Activated gamma-delta T cell treated with Interleukin-2 at 50 U/mL for 16 hours (primary cell): ENCODE results near the gene AP5B1.
"Not testable (repeated sequence)": the region's sequence is repeated elsewhere in the genome, so short reads cannot be mapped to it uniquely, and the experiment has no call there.

Experiments used
- DNase-seq: peaks from one replicate; pipeline ENCODE4 v3.0.0-alpha.2; 2020

The AP5B1 gene

DNA sequence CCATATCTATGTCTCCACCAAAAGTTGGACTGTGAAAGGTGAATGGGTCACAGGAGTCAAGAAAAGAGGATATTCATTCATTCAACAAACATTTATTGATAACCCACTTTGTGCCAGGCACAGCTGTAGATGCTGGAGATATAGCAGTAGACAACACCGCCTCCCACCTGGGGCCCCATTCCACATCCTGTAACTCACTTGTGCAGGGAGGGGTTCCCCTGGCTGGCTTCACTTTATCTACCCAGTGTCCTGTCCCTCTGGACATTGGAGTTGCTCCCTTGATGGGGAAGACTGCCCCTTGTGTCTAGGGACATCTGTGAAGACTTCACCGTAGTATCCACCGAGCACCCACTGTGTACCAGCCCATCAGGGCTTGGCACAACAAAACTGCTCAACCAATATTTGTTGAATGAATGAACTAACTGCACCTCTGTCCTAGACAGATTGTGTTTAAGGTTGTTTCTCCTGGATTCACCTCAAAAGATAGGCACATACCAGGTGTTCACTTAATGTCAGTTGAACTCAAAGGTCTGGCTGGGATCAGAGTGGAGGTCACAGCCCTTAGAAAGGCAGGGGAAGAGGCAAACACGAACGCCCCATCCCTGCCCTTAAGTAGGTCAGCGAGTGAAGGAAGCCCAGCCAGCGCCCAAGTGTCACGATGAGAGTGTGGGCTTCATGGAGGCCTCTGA lies 4.7 kb upstream of the AP5B1 start:
- no peak for DNase-seq

DNA sequence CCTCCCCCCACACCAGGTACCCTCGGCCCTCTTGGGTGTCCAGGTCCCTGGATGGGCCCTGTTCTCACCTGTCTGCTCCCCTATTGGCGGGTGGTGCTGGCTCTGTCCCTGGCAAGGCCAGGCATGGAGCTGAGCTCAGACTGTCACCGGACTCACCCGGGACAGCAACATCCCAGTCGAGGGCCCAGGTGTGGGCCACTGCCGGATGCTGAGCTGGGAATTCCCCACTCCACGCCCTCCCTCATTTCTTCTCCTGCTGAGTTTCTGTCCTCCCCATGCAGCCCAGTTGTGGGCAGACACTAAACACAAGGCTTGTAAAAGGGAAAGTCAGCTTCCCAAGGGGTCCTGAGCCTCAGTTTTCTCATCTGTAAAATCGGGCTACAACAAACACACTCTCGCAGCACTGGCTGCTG lies 2.0 kb upstream of the AP5B1 start:
- no peak for DNase-seq

DNA sequence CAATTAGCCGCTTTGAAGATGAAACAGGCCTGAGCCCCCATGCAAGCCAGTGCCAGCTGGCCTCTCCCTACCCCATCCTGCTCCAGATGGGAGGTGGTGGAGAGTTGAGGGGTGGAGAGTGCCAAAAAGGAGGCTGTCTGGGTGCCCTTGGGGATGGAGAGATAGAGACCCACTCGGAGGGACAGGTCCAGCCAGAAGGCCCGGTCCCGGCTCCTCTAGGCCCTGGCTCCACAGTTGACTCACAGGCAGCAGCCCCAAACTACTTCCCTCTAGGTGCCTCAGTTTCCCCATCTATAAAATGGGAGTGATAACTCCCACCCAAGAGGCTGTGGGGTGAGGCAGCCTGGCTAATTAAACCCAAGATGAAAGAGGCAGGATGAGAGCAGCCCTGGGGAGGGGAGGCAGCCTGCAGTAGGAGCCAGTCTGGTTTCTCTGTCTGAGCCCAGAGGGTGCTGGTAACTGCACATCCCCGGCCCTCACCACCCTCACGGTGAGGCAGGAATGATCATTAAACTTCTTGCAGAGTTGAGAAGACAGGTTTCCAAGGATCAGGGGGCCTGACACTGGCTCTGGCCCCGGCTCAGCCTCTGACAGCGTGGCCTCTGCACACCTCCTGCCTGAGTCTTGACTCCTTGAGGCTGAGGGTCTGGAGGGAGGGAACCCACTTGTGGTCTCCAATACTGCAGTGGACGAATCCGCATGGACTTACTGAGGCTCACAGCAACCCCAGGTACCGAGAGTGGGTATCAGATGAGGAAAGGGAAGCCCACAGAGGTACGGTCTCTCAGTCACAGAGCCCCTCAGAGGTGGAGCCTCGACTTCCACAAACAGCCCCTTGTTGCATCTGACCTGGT lies 1.4 kb upstream of the AP5B1 start:
- no peak for DNase-seq

DNA sequence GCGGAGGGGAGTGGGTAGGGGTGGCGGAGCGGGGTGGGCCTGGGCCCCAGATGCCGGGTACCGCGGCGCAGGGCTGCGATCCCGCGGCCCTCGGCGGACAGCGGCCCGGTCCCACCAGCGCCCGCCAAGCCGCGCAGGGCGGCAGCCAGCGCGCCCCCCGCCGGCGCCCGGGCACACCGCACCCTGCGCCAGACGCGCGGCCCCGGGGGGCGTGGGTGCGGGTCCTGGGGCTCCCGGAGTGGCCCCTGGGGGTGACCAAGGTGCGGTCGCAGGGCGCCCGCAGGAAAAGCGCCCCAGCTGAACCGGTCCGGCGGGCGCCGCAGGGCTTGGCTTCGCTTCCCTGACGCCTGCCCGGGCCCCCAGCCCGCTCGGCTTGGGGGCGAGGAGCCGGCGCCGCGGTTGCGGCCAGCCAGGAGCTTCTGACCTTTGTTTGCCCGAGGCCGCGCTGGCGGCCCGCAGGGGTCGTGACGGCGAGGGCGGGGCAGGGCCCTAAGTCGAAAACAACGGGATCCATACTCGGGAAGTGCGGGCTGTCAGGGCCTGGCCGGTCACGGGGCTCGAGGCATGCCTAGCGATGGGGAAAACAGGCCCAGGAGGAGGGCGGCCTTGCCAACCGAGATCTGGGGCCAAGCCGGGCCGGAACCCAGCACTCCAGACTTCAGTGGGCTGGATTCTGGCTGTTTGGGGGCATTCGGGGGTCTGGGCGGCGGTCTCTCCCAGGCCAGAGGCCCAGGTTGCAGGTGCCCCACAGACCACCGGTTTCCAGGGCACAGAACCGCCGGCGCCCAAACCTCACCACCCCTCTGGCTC lies 581 bp upstream of the AP5B1 start:
- DNase-seq = no peak

DNA sequence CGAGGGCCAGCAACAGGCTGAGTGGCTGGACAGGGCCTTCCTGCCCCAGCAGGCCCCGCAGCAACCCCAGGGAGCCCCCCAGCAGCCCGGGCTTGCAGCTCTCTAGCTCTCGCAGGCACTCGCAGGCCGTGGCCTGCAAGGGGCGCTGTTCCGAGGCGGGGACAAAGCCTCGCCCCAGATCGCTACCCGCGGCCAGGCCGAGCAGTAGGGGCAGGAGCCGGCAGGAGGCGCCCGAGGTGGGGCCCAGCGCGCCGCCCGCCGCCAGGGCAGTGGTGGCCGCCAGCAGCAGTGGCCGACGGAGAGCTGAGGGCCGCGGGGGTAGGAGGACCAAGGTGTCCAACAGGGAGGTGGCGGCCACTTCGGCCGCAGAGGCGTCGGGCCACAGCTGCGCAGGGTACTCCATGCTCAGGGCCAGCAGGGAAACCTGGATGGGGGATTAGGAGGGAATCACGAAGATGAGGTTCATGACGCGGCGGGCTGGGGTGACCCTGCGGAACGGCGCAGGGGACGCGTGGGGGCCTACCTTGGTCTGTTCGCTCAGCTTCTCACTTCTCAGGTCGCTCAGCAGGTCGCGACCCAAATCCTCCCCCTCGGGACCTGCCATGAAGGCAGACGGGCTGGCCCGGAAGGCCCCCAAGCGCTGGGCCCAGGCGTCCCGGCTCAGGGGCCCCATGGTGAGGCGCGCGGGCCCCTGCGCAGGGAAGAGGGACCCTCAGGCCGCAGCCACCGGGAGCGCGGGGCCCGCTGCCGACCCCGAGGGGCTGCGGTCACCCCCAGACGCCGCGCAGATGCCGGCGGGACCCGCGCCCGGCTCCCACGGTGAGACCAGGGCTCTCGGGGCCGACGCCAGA lies 632 bp downstream of the AP5B1 start:
- DNase-seq = peak; percentile 69

DNA sequence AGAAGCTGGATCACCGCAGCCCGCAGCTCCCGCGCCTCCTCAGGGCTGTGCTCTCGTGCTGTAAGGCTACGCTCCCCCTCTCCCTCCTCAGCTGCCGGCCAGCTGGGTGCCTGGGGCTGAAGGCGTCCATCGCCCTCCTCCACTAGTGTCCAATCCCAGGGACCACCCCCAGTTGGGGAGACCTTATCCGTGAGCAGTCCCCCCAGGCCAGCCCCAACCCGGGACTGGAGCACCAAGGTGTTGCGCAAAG lies 1.2 kb downstream of the AP5B1 start:
- no peak for DNase-seq

DNA sequence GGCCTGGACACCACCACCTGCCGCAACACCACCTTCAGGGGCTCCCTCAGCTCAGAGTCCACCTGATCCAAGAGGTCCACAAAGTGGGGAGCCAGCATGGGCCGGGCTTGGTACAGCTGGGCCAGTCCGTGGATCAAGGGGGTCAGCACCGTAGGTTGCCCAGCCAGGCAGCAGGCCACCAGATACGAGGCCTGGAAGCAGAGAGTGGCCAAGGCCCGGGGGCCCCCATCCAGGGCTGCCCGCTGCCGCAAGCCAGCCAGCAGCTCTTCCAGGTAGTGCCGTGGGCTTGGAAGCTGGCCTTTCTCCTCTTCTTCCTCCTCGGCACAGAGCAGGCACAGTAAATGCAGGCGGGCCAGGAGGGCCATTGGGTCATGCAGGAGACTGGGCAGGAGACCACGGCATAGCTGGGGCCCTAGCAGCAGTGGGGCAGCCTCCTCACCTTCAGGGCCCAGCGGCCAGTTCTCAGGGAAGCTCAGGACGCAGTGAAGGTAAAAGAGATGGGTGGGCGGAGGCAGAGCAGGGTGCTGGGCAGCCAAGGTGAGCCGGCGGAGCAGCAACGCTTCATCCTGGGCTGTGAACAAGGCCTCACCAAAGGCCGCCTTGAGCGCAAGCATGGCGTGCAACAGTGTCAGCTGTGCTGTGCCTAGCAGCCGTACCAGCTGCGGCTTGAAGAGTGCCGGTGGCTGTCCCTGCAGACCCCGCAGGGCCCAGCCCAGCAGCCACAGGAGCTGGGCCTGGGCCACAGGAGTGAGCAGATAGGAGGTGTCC lies 1.7 kb downstream of the AP5B1 start:
- DNase-seq = no peak

DNA sequence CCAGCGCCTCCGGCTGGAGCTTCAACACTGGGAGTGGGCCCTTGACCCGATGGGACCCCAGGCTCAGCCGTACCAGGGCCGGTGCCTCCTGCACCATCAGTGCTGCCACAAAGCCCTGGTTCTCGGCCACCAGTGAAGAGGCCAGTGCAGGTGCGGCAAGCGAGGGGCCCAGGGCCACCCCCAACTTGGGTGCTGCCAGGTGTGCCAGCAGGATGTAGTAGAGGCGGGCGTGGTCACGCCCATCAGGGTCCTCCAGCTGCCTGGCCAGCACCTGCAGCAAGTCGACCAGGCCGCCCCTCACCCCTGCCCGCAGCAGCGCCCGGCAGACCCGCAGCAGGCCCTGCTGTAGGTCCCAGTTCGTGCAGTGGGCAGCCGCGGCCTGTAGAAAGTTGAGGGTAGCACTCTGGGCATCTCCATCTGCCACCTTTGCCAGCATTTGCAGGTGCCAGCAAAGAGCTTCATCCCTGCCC lies 2.3 kb downstream of the AP5B1 start:
- DNase-seq = no peak

DNA sequence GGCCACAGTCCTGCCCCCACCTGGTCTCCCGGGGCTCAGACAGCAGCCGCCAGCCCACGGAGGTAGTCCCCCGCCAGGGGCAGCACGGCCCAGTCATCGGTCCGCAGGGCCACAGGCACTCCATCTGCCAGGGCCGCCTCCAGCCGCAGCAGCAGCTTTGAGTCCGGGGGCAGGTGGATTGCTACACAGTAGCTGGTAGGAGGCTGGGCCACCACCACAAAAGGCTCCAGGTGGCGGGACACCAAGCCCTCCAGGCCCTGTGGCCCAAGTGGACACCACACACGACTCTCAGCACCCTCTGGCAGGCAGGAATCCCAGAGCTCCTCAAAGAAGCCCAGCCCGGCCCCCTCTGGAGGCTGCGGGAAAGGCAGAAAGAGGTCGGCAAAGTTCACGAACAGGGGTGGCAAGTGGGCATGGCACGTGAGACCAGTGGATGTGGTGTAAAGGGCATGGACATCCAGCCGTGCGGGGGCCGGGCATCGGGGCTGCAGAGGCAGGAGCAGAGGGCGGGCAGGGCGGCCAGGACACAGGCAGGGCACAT lies 2.9 kb downstream of the AP5B1 start:
- DNase-seq = no peak

DNA sequence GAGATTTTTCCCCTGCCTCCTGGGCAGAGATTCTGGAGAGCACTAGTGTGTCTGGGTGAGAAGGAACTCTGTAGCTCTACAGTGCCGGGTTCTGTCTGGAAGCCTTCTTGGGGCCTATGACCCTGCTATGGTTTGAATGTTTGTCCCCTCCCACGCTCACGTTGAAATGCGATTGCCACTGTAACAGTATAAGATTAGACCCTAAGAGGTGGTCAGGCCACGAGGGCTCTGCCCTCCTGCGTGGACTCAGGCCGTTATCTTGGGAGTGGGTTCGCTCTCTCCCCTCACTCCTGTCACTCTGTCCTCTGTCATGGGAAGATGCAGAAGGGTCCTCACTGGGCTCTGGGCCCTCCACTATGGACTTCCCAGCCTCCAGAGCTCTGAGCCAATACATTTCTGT lies 3.5 kb downstream of the AP5B1 start:
- DNase-seq = no peak

DNA sequence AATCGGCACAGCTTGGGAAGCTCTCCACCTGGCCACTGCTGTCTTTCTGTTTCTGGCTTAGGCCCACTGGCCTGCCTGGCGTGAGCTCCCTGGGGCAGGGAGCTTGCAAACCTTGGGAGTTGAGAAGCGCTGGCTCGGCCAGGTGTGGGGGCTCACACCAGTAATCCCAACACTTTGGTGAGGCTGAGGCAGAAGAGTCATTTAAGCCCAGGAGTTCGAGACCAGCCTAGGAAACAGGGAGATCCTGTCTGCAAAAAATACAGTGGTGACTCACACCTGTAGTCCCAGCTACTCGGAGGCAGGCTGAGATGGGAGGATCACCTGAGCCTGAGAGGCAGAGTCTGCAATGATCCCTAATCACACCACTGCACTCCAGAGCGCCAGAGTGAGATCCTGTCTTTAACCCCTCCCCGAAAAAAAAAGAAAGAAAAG lies 4.0 kb downstream of the AP5B1 start:
- no peak for DNase-seq

DNA sequence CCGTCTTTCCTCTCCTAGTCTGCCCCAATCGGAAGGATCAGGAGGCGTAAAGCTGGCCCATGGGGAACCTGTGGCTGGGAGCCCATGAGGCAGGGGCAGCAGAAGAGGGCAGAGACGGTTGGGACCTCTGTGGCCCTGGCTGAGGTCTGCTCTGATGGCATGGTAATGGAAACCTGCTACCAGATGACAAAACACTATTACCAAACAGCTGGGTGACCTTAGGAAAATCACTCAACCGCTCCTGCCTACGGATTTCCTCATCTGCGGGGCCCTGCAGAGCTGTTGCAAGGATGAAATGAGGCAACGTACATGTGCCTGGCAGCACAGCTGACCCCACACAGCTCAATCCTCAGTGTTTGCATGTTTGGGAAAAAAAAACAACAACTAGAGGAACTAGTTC lies 4.6 kb downstream of the AP5B1 start:
- DNase-seq = no peak

DNA sequence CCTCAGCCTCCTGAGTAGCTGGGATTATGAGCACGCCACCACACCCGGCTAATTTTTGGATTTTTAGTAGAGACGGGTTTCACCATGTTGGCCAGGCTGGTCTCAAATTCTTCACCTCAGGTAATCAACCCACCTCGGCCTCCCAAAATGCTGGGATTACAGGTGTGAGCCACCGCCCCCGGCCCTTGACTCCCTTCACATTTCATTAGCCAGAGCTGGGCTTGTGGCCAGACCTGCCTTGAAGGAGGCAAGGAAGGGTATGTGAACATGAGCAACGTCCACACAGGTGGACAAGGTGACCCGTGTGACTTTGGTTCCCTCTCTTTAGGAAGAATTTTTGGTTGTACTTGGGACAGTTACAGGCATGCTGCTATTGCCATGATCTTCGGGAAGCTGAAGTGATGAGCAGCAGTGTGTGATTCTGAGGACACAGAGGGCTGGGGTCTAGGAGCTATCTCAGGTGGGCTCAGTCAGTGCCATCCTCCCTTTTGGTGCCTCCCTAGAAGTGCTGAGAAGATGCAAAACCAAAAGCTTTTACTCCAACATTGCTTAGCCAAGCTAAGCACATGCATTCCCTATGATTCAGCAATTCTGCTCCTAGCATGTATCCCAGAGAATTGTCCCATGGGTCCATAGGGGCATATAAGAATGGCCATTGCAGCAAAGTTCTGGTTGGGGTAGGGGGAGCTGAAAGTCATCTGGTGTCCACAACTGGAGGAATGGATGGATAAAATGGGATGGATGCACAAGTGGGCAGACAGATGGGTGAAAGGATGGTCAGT lies 6.1 kb downstream of the AP5B1 start:
- DNase-seq = no peak

DNA sequence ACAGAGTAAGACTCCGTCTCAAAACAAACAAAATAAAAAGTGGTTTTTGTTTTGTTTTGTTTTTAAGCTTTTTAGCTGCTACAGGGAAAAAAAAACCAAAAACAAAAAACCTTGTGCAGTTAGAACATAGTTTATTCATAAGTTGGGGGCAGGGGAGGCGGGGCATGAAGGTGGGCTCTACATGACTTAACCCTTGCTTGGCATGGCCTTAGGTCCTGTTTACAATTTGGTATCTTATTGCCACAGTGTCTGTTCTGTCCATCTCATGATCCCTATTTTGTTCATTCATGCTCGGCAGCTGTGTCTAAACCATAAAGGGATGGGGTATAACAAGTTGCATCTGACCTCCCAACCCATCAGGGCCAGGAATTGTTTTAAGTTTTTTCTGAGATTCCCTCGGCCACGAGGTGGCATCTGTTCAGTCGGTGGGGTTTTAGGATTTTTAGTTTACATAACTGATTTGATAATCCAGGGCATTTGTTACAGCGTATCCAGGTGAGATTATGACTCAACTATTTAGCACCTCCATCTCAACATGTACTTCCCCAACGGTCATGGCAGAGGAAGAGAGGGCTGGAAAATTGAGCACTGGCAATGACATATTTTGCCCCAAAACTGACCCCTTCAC lies 6.9 kb downstream of the AP5B1 start:
- DNase-seq = no peak

DNA sequence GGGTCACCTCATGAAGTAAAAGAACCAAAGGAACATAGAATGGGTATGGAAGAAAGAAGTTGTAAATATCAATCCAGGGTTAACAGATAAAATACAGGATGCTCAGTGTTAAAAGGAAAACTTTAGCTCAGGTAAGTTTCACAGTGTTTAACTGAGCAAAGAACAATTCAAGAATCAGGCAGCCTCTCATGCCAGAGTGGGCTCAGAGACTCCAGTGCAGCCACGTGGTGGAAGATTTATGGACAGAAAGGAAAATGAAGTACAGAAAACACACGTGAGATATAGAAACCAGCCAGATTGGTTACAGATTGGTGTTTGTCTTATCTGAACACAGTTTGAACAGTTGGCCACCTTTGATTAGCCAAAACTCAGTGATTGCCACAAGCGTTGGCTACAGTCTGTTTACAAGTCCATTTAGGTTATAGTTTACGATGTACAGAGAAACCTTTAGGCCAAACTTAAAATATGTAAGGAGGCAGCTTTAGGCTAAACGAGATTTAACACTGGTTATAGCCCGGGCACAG lies 9.1 kb downstream of the AP5B1 start:
- DNase-seq = no peak

DNA sequence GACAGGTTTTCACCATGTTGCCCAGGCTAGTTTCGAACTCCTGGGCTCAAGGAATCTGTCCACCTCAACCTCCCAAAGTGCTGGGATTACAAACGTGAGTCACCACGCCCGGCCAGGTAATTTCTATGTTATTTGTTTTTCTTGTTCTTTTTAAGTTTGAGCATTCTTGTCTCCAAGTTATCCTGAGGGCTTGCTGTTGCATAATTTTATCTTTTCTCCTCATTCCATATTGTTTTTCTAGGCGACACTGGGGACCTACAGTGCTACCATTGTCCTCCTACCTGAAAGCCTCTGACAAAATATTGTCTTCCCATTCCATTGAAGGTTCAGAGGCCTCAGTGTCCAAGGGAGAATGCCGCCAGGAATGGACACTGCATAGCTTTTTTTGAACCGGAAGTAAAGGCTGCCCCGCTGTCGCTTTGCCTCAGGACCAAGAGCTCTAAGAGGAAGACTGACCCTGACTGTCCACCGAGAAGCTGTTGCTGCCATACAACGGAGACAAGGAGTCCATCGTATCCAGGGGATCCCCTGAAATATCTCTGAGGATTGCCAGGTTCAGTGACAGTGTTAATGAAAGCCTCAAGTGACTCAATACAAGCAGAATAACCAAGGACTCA lies 9.7 kb downstream of the AP5B1 start:
- DNase-seq = no peak

DNA sequence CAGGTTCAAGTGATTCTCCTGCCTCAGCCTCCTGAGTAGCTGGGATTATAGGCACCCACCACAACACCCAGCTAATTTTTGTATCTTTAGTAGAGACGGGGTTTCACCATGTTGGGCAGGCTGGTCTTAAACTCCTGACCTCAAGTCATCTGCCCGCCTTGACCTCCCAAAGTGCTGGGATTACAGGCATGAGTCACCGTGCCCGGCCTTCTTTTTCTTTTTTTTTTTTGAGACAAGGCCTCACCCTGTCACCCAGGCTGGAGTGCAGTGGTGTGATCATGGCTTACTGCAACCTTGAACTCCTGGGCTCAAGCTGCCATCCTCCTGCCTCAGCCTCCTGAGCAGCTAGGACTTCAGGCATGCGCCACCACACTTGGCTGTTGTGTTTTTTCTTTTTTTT lies 13.0 kb downstream of the AP5B1 start:
- not testable (repeated sequence) for DNase-seq

DNA sequence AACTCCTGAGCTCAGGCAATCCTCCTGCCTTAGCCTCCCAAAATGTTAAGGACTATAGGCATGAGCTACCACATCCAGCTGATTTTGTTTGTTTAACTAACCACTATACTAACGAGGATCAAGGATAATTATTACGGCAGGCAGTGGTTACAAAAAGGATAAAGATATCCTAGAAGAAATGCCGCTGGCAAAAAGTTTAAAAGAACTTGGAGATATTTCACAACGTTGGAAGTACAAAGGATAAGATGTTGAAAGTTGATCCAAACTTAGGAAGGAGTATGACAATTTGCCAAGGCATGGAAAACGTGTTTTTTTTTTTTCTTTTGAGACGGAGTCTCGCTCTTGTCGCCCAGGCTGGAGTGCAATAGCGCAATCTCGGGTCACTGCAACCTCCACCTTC lies 13.4 kb downstream of the AP5B1 start:
- no peak for DNase-seq

DNA sequence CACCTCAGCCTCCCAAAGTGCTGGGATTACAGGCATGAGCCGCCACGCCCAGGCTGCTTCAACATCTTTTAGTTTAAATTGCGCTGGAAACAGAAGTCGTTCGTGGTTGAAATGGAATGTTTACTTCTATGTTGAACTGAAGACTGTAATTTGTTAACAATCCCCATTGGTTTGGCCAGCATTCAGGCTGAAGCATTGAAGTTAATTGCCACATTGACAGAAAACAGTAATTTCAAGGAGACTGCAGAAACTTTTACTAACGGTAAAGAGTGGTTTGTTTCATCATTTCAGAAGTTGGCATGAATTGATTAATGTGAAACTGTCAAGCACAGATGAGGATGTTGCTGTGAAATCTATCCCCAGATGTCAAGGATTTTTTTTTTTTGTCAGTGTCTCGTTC lies 14.2 kb downstream of the AP5B1 start:
- DNase-seq = no peak

DNA sequence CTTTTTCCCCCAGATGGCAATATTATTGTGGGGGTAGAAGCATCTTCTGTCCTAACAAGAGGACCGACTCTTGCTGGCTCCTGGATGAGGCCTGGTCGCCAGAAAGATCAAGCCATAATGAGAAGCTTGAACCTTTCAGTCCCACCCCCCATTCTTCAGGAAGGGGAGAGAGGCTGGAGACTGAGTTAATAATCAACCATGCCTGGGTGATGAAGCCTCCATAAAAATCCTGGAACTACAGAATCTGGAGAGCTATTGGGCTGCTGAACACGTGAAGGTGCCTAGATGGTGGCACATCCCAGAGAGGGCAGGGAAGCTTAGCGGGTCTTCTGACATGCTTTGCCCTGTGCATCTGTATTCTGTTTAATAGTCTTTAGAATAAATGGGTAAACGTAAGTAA lies 16.3 kb downstream of the AP5B1 start:
- DNase-seq = no peak
